ENCODE measurements around the gene ARHGAP32.

DNA sequence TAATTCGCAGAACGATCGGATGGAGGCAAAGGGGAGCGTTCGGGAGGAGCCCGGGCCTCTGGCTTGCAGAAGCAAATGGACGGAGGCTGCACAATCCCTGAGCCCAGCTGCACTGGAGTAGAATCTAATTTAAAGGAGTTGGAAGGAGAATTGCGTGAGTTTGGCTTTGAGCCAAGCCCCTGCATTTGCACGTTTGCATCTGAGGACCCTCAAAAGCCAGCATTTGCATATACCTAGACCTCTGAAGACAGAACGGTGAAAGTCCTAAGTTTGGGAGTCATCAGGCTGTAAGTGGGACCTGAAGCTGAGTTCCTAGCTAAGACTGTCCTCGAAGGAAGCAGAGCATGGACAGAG lies 265.0 kb downstream of the ARHGAP32 start:
- TF ChIP-seq, protein P1, sequence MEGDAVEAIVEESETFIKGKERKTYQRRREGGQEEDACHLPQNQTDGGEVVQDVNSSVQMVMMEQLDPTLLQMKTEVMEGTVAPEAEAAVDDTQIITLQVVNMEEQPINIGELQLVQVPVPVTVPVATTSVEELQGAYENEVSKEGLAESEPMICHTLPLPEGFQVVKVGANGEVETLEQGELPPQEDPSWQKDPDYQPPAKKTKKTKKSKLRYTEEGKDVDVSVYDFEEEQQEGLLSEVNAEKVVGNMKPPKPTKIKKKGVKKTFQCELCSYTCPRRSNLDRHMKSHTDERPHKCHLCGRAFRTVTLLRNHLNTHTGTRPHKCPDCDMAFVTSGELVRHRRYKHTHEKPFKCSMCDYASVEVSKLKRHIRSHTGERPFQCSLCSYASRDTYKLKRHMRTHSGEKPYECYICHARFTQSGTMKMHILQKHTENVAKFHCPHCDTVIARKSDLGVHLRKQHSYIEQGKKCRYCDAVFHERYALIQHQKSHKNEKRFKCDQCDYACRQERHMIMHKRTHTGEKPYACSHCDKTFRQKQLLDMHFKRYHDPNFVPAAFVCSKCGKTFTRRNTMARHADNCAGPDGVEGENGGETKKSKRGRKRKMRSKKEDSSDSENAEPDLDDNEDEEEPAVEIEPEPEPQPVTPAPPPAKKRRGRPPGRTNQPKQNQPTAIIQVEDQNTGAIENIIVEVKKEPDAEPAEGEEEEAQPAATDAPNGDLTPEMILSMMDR (IDR thresholded peaks at IDR 0.05) = no peak
- TF ChIP-seq POLR2A (IDR thresholded peaks at IDR 0.05) = no peak
